GM18861 (cell line): ENCODE measurements around the gene GPM6B.

Experiments used
- ATAC-seq: cut with Tn5 transposase; IDR thresholded peaks from one replicate; pipeline ENCODE4 v1.9.1; 2021; ENCODE audit not compliant: unreplicated experiment

The GPM6B gene

GRCh38 chrX:13770013-13770535 is 46.8 kb downstream of the GPM6B start:
- no peak for ATAC-seq

DNA sequence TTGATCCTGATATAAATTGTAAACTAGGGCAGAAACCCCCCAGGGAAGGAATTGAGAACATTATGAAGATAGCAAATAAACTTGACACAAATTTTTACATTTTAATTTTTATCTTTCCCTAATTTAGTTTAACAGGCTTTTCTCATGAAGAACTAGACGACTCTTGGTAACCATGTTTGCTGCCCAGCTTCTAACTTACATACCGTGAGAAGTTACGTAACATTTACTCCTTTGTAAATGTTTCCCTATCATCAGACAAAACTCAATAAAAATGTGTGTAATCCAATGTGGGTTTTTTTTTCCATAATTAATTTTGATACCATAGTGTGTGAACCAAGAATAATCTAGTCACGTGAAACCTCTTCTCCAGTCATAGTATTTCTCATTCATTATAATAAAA is 48.0 kb downstream of the GPM6B start:
- no peak for ATAC-seq

- ATAC-seq: no peak
Observed at GRCh38 chrX:13764765-13765164, 52.1 kb downstream of the GPM6B start.

DNA sequence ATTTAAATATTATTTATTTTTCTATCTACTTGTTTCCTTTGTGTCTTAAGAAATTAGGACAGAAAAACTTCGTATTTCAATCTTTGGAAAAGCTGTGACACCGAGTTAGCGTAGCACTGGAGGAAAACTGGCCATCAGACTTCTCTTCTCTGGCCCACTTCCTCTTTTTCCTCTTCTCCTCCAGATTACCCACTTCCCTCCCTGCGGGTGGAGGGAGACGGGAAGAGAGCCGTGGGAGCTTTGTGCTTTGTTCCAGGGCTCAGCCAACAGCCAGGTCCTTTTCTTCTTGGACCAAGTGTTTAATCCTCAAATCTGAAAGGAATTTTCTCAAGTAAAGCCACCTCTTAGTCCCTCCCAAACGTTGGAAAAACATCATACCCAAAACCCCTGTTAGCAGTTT is 52.6 kb downstream of the GPM6B start:
- ATAC-seq: no peak

GRCh38 chrX:13763489-13763888 is 53.4 kb downstream of the GPM6B start:
- no peak for ATAC-seq

GRCh38 chrX:13761606-13762414 is 55.1 kb downstream of the GPM6B start:
- peak; percentile 55 for ATAC-seq

GRCh38 chrX:13760426-13760825 is 56.5 kb downstream of the GPM6B start:
- no peak for ATAC-seq

- ATAC-seq: peak; percentile 60
Observed at GRCh38 chrX:13759152-13759718, 57.7 kb downstream of the GPM6B start.

GRCh38 chrX:13756381-13756780 is 60.5 kb downstream of the GPM6B start:
- no peak for ATAC-seq

DNA sequence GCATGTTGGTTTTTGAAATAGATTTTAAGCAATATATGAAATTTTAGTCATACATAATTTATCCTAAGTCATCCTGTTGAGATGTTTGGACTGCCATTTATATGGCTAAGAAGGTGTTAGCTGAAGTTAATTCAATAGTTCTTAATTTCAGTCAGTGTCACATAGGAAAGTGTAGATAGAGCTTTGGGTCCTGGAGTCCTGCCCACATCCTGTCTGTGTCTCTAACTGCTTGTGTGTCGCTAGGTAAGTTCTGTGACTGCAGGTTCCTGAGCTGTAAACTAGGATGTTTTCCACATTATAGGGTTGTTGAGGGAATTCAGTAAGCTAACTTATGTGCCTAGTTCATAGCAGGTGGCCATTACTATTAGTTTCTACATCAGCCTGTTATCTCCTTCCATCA is 61.6 kb downstream of the GPM6B start:
- no peak for ATAC-seq

GRCh38 chrX:13754765-13755164 is 62.1 kb downstream of the GPM6B start:
- ATAC-seq: no peak

GRCh38 chrX:13752646-13753045 is 64.2 kb downstream of the GPM6B start:
- peak; percentile 47 for ATAC-seq

- ATAC-seq: no peak
Observed at GRCh38 chrX:13752141-13752540, 64.8 kb downstream of the GPM6B start.

DNA sequence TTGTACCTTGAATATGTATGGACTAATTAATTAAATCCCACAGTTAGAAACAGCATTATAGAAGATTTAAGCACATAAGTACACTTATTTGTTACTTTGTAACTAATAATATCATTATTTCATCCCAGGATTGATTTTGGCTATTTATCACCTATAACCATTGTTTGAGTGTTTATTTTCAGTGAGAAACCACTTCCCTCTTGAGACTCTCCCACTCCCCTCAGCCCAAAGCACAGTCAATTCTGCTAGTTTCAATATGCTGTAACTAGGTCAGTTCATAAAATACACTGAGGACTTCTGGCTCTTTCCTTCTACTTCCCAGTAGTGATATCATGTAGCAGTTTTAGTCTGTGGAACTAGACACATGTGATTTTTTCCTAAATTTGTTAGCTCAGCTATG is 66.1 kb downstream of the GPM6B start:
- ATAC-seq: peak; percentile 38

- ATAC-seq: no peak
Observed at GRCh38 chrX:13750204-13750603, 66.7 kb downstream of the GPM6B start.

- ATAC-seq: no peak
Observed at GRCh38 chrX:13748486-13748885, 68.4 kb downstream of the GPM6B start.

DNA sequence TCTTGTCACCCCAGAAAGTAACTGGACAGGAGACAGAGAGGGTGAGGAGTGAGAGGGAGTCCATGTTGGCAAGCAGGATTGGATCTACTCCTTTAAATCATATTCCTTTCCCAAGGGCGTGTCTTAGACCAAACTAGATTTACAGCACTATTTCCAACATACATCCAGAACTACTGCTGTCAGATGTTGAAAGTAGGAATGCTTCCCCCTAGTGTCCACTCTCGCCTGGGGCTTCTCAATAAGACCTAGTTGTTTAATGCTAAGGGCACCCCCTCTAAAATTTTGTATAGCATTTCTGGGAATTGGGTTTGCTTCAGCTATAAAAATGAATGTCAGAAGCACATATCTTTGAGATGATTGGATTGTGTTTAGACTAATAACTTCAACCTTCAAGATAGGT is 69.1 kb downstream of the GPM6B start:
- no peak for ATAC-seq

DNA sequence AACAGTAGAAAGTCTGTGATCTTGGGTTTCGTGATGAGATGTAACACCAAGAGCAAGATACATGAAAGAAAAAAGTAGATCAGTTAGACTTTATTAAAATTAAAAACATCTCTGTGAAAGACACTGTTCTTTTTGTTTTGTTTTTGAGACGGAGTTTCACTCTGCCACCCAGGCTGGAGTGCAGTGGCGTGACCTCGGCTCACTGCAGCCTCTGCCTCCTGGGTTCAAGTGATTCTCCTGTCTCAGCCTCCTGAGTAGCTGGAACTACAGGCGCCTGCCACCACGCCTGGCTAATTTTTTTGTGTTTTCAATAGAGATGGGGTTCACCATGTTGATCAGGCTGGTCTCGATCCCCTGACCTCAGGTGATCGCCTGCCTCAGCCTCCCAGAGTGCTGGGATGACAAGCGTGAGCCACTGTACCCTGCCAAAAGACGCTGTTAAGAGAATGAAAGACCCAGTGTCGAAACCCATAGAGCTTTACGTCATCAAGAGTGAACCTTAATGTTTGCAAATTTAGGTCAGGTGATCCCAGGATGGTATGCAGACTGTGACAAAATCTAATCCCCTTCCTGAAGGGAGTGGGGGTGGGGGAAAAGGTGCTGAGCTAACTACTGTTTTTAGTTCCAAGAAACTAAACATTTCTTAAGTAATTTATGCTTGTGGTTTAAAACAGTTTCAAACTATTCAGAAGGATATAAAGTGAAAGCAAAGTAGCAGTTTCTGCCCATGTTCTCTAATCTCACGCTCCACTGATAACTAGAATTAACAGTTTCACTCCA is 74.3 kb downstream of the GPM6B start:
- peak; percentile 84 for ATAC-seq

DNA sequence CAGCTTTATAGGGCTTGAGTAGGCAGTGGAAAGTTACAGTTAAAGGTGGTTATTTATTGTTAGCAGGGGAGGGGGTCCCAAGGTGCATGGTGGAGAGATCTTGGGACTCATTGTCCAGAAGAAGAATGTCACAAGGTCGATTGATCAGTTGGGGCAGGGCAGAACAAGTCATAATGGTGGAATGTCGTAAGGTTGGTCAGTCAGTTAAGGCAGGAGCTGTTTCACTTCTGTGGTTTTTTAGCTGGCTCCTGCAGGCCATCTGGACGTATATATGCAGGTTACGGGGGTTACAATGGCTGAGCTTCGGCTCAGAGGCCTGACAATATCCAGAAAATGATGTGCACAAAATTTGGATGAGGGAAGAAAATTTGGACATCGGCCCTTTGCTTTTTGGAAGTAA is 75.2 kb downstream of the GPM6B start:
- no peak for ATAC-seq

GRCh38 chrX:13734278-13735172 is 82.4 kb downstream of the GPM6B start, which contains the start of the genes OFD1 and TRAPPC2:
OFD1 (plus strand) TSS chrX:13734748; CDS start chrX:13735072, 324 bp downstream.
TRAPPC2 (minus strand) TSS chrX:13734620; CDS start chrX:13719963, 14,657 bp downstream.
- peak; percentile 76 for ATAC-seq
